Measurements from ENCODE around the gene ITPRID1. TPM values are rescaled to one million over a fixed set of nuclear protein-coding genes. Genes with fewer than 3 reads are reported as not detected.

ITPRID1 gene
- total RNA-seq (2021; fragmentation: NEBNext Ultra II Directional; extraction: Animal tissue kit (Norgen Biotek cat#: 25700)) (0.13 and 0.47 TPM in 2 replicates), polyA plus RNA-seq (2011; rRNA removed) (0.03 and 0.09 TPM in 2 replicates), polyA minus RNA-seq (2011; rRNA and poly(A)+ RNA removed) (0.41 and 0.57 TPM in 2 replicates)
- polyA plus RNA-seq (2011; cell fraction: cytosol; rRNA removed), result 0.09 TPM
- 0.23 TPM for polyA plus RNA-seq (2011; cell fraction: nucleus; rRNA removed)
- polyA plus RNA-seq (2012, experiment 1 of 2), result 0.09 to 0.41 TPM (median 0.22 TPM) in 4 replicates
- not detected for polyA plus RNA-seq (2012, experiment 2 of 2)
- polyA plus RNA-seq (2013, experiment 1 of 2), result 0.45 TPM
- 0.48 TPM for polyA plus RNA-seq (2013, experiment 2 of 2)
- not detected for polyA minus RNA-seq (2011; cell fraction: cytosol; rRNA and poly(A)+ RNA removed)
- polyA minus RNA-seq (2011; cell fraction: nucleus; rRNA and poly(A)+ RNA removed), result 0.60 TPM
- long read RNA-seq, experiment 1, result 0 reads
- long read RNA-seq, experiment 2, result 0 reads

- Histone ChIP-seq H3K23ac (ENCODE audit: insufficient read length) (no peak within 1 kb of the TSS), H3K56ac (replicated peaks; ENCODE audit: insufficient read length, low read depth, low read length) (no peak within 1 kb of the TSS)
- CTCF ChIA-PET (ENCODE audit: partially characterized antibody), result interaction anchor here (0.6 to 0.7 kb wide), 2 partner anchors 25 to 57 kb away, joined by 3 read pairs; no protein-coding TSS in a partner anchor
- TF ChIP-seq MAX (IDR thresholded peaks at IDR 0.05) (no peak), RNF2 (IDR thresholded peaks at IDR 0.05; ENCODE audit: borderline replicate concordance, low read depth, low read length, missing control alignments, poor library complexity, severe bottlenecking) (no peak), CEBPB (IDR thresholded peaks at IDR 0.05; ENCODE audit: low read depth, low read length) (no peak), SUZ12 (IDR thresholded peaks at IDR 0.05; ENCODE audit: low read length) (no peak), TAF1 (IDR thresholded peaks at IDR 0.05; ENCODE audit: low read depth, low read length) (no peak), JUND (IDR thresholded peaks at IDR 0.05; ENCODE audit: low read length) (no peak), NRF1 (IDR thresholded peaks at IDR 0.05; ENCODE audit: low read depth, low read length) (no peak), EZH2 (IDR thresholded peaks at IDR 0.05; ENCODE audit: low read depth, low read length, severe bottlenecking) (no peak), HDAC6 (IDR thresholded peaks at IDR 0.05; ENCODE audit: low read depth, low read length) (no peak), ZNF274 (IDR thresholded peaks at IDR 0.05; ENCODE audit: borderline replicate concordance, extremely low read depth, low read length) (no peak), BCL11A (IDR thresholded peaks at IDR 0.05; ENCODE audit: low read depth in 2 of 2, low read length in 2 of 2) (no peak), KDM4A (IDR thresholded peaks at IDR 0.05; ENCODE audit: low read depth, low read length, severe bottlenecking) (no peak)
Observed at GRCh38 chr7:31513790-31514189, at the start of gene ITPRID1. TSS of gene ITPRID1 (plus strand) at chr7:31514090. CDS start at chr7:31553025, 38,935 bp downstream.

More at GRCh38 chr7:31513790-31514189, at the start of gene ITPRID1:
- H4K91ac ChIP-seq (replicated peaks; ENCODE audit: insufficient read length, low read length), result no peak within 1 kb of the TSS
- no peaks in the 10 kb centered on the region for H3K23me2 ChIP-seq (ENCODE audit: low read depth, low read length)
- H3K18ac ChIP-seq (ENCODE audit: extremely low read depth, low read length), result no peak within 1 kb of the TSS
- no peak within 1 kb of the TSS for H3K4me2 ChIP-seq (ENCODE audit: insufficient read depth in 1 of 2, low read depth in 2 of 2, low read length in 2 of 2)
- H3K36me3 ChIP-seq (ENCODE audit: control insufficient read depth in 2 of 4, insufficient read depth in 4 of 4, low read length in 3 of 4), result no peaks in the 10 kb centered on the region; a peak in 1 of 8 replicates
- no peak within 1 kb of the TSS for H2AFZ ChIP-seq (ENCODE audit: low read length)
- no peaks in the 10 kb centered on the region for H3K4me1 ChIP-seq (replicated peaks in 1 of 4; ENCODE audit: control insufficient read depth in 3 of 4, insufficient read depth in 4 of 4, low read length in 3 of 4)
- H3K79me1 ChIP-seq (ENCODE audit: low read depth, low read length), result no peaks in the 10 kb centered on the region; the same call in 1 of the 2 replicates
- no peak within 1 kb of the TSS for H2AK5ac ChIP-seq (ENCODE audit: low read depth, low read length)
- H2BK15ac ChIP-seq (ENCODE audit: low read length), result no peak within 1 kb of the TSS
- FAIRE-seq (no peak), DNase-seq (ENCODE audit: low read depth in 1 of 2, low spot score in 2 of 2) (no peak)
- H3K4ac ChIP-seq (replicated peaks; ENCODE audit: insufficient read length, low read depth, low read length), result no peak within 1 kb of the TSS
- H3K27ac ChIP-seq (ENCODE audit: low read depth, low read length), result no peak within 1 kb of the TSS
- H4K5ac ChIP-seq (ENCODE audit: insufficient read length, low read depth, low read length), result no peak within 1 kb of the TSS
- H4K8ac ChIP-seq (ENCODE audit: extremely low read depth, insufficient read depth, low read length), result no peak within 1 kb of the TSS
- no peak within 1 kb of the TSS for H2BK20ac ChIP-seq (ENCODE audit: low read length)
- WGBS, 2 experiments (ENCODE audit: extremely low coverage in 1 of 2, insufficient coverage in 1 of 2, insufficient read length in 1 of 2, insufficient replicate concordance in 2 of 2, low coverage in 1 of 2, low lambda C conversion rate in 2 of 2, missing lambda C conversion rate in 1 of 2), result 84% methylated on average over 4 of the region's 4 CpGs; no CpG with 5 or more reads in 1 of the 2 experiments
- no peak within 1 kb of the TSS for H2BK5ac ChIP-seq (ENCODE audit: low read depth, low read length)
- no peak within 1 kb of the TSS for H2BK12ac ChIP-seq (ENCODE audit: low read depth, low read length)
- H4K20me1 ChIP-seq (replicated peaks in 1 of 2; ENCODE audit: control insufficient read depth in 1 of 2, insufficient read depth in 2 of 2, low read length in 2 of 2), result no peaks in the 10 kb centered on the region
- peaks cover 7% of the 10 kb centered on the region in 2 experiments; a peak in 3 of 4 replicates for H3K9me3 ChIP-seq (ENCODE audit: insufficient read depth in 2 of 2, low read depth in 1 of 2, low read length in 1 of 2)
- no peak within 1 kb of the TSS for H3K14ac ChIP-seq (ENCODE audit: insufficient read length)
- no peak within 1 kb of the TSS for H3K9ac ChIP-seq (replicated peaks in 1 of 4; ENCODE audit: extremely low read depth in 1 of 4, low read depth in 3 of 4, low read length in 3 of 4)
- POLR2A ChIA-PET (ENCODE audit: partially characterized antibody), result no interaction called here
- H3K4me3 ChIP-seq (ENCODE audit: extremely low read depth in 1 of 4, insufficient read depth in 2 of 4, low read depth in 3 of 4, low read length in 4 of 4), result no peak within 1 kb of the TSS
- H3K27me3 ChIP-seq (replicated peaks in 1 of 4; ENCODE audit: control insufficient read depth in 3 of 4, extremely low read depth in 1 of 4, insufficient read depth in 3 of 4, low read length in 3 of 4), result no peaks in the 10 kb centered on the region
- no peaks in the 10 kb centered on the region for H3K79me2 ChIP-seq (ENCODE audit: control insufficient read depth in 1 of 2, insufficient read depth in 2 of 2, low read length in 2 of 2)
- no peak within 1 kb of the TSS for H2BK120ac ChIP-seq (replicated peaks; ENCODE audit: low read depth, low read length)
